Measurements from ENCODE around the gene TEAD1. TPM values are rescaled to one million over a fixed set of nuclear protein-coding genes. Genes with fewer than 3 reads are reported as not detected.

TEAD1 gene
- total and polyA plus RNA-seq, 2 donors (not counting 3 experiments of a cell fraction or from before 2014, with no cell fraction given), result 15.3 to 49.0 TPM

- no peak overlapping the region for H3K27ac ChIP-seq (ENCODE audit: insufficient read depth, low read depth, low read length)
- TF ChIP-seq POLR2AphosphoS5 (IDR thresholded peaks at IDR 0.05; ENCODE audit: insufficient read depth, low read depth, low read length) (no peak), EZH2 (IDR thresholded peaks at IDR 0.05; ENCODE audit: borderline replicate concordance, low read depth, low read length, severe bottlenecking) (no peak), MAX (IDR thresholded peaks at IDR 0.05; ENCODE audit: insufficient read depth, insufficient read length) (no peak), POLR2A (IDR thresholded peaks at IDR 0.05; ENCODE audit: low read depth, low read length) (no peak), MYC (IDR thresholded peaks at IDR 0.05; ENCODE audit: low read depth, low read length) (no peak), GATA2 (IDR thresholded peaks at IDR 0.05; ENCODE audit: insufficient read depth, insufficient read length, low read depth, low read length) (no peak), FOS (IDR thresholded peaks at IDR 0.05; ENCODE audit: borderline replicate concordance, insufficient read depth, low read length) (no peak)
- dilution Hi-C loops (cut with MboI; ENCODE audit: extremely low pct_ligation_motif_present, low sequenced_read_pairs) (no loop called here), intact Hi-C loops (cut with micrococcal nuclease) (loop anchor here (5.0 kb wide), 2 partner anchors 300 to 390 kb away; partner anchors contain the start of gene PARVA)
- H3K4me3 ChIP-seq (replicated peaks in 1 of 3; ENCODE audit: insufficient read depth in 1 of 3, low read depth in 1 of 3, low read length in 3 of 3), result peak overlapping the region in 2 of 3 experiments; percentile 89 to 94
- DNase-seq (ENCODE audit: low read depth, low spot score) (peak; percentile 44), FAIRE-seq (no peak)
- ChIA-PET POLR2A (no interaction called here), CTCF (interaction anchor here (1.0 to 2.6 kb wide), 9 partner anchors 15 to 388 kb away, joined by 3 to 24 read pairs (median 7); no protein-coding TSS in a partner anchor)
- H3K9ac ChIP-seq (replicated peaks; ENCODE audit: extremely low read depth, insufficient read depth, low read length), result peak overlapping the region; percentile 85
- H3K4me2 ChIP-seq (ENCODE audit: insufficient read depth, low read length), result peak overlapping the region; percentile 98
- no peaks in the 10 kb centered on the region for H3K9me3 ChIP-seq (replicated peaks; ENCODE audit: control insufficient read depth, insufficient read depth, low read length)
- no peaks in the 10 kb centered on the region for H3K36me3 ChIP-seq (ENCODE audit: control insufficient read depth in 2 of 2, extremely low read depth in 1 of 2, insufficient read depth in 2 of 2, low read length in 2 of 2)
- BruUV-seq (replicated peaks), result no TSS peak
- H2AFZ ChIP-seq (ENCODE audit: low read depth, low read length), result no peak overlapping the region
- peaks cover 61% of the 10 kb centered on the region for H3K79me2 ChIP-seq (ENCODE audit: control insufficient read depth, insufficient read depth, low read length)
- no peaks in the 10 kb centered on the region for H3K27me3 ChIP-seq (ENCODE audit: control insufficient read depth in 2 of 2, insufficient read depth in 2 of 2, low read length in 2 of 2)
- peaks cover 5% of the 10 kb centered on the region for H4K20me1 ChIP-seq (replicated peaks; ENCODE audit: control insufficient read depth, extremely low read depth, insufficient read depth, low read length)
- H3K4me1 ChIP-seq (ENCODE audit: control insufficient read depth, extremely low read depth, insufficient read depth, low read length), result peaks cover 22% of the 10 kb centered on the region
- no peaks in the 10 kb centered on the region for H3K9me1 ChIP-seq (replicated peaks; ENCODE audit: control insufficient read depth, extremely low read depth, insufficient read depth, low read length)
Measured at GRCh38 chr11:12677131-12677530, 2.9 kb downstream of the TEAD1 start.

GRCh38 chr11:12678092-12678491 lies 3.9 kb downstream of the TEAD1 start:
- no peaks in the 10 kb centered on the region for H3K27me3 ChIP-seq (ENCODE audit: control insufficient read depth in 2 of 2, insufficient read depth in 2 of 2, low read length in 2 of 2)
- peak overlapping the region; percentile 98 for H3K4me2 ChIP-seq (ENCODE audit: insufficient read depth, low read length)
- dilution Hi-C loops (cut with MboI; ENCODE audit: extremely low pct_ligation_motif_present, low sequenced_read_pairs) (no loop called here), intact Hi-C loops (cut with micrococcal nuclease) (loop anchor here (5.0 kb wide), 2 partner anchors 301 to 391 kb away; partner anchors contain the start of gene PARVA)
- peaks cover 70% of the 10 kb centered on the region for H3K79me2 ChIP-seq (ENCODE audit: control insufficient read depth, insufficient read depth, low read length)
- no peaks in the 10 kb centered on the region for H3K9me3 ChIP-seq (replicated peaks; ENCODE audit: control insufficient read depth, insufficient read depth, low read length)
- FAIRE-seq (no peak), DNase-seq (ENCODE audit: low read depth, low spot score) (no peak)
- H3K4me1 ChIP-seq (ENCODE audit: control insufficient read depth, extremely low read depth, insufficient read depth, low read length), result peaks cover 22% of the 10 kb centered on the region
- no peak overlapping the region for H2AFZ ChIP-seq (ENCODE audit: low read depth, low read length)
- H3K9me1 ChIP-seq (replicated peaks; ENCODE audit: control insufficient read depth, extremely low read depth, insufficient read depth, low read length), result no peaks in the 10 kb centered on the region
- peaks cover 5% of the 10 kb centered on the region for H4K20me1 ChIP-seq (replicated peaks; ENCODE audit: control insufficient read depth, extremely low read depth, insufficient read depth, low read length)
- no peak for TF ChIP-seq GATA2 (IDR thresholded peaks at IDR 0.05; ENCODE audit: insufficient read depth, insufficient read length, low read depth, low read length)
- no peak for TF ChIP-seq EZH2 (IDR thresholded peaks at IDR 0.05; ENCODE audit: borderline replicate concordance, low read depth, low read length, severe bottlenecking)
- TF ChIP-seq CTCF (IDR thresholded peaks at IDR 0.05; ENCODE audit: extremely low read depth in 1 of 2, insufficient read depth in 1 of 2, low read depth in 1 of 2, low read length in 2 of 2), result no peak
- no peak for TF ChIP-seq JUN (IDR thresholded peaks at IDR 0.05; ENCODE audit: borderline replicate concordance, insufficient read depth, insufficient read length, low read depth)
- no peak for TF ChIP-seq POLR2AphosphoS5 (IDR thresholded peaks at IDR 0.05; ENCODE audit: insufficient read depth, low read depth, low read length)
- TF ChIP-seq POLR2A (IDR thresholded peaks at IDR 0.05; ENCODE audit: low read depth, low read length), result no peak
- no peak for TF ChIP-seq MAX (IDR thresholded peaks at IDR 0.05; ENCODE audit: insufficient read depth, insufficient read length)
- TF ChIP-seq FOS (IDR thresholded peaks at IDR 0.05; ENCODE audit: borderline replicate concordance, insufficient read depth, low read length), result no peak
- no peak for TF ChIP-seq MYC (IDR thresholded peaks at IDR 0.05; ENCODE audit: low read depth, low read length)
- ChIA-PET POLR2A (interaction anchor here (0.6 to 1.1 kb wide), 2 partner anchors 8 to 14 kb away, joined by 3 to 4 read pairs; no protein-coding TSS in a partner anchor), CTCF (interaction anchor here (0.7 to 2.6 kb wide), 15 partner anchors 8 to 389 kb away, joined by 3 to 24 read pairs (median 4); no protein-coding TSS in a partner anchor)
- H3K4me3 ChIP-seq (replicated peaks in 1 of 3; ENCODE audit: insufficient read depth in 1 of 3, low read depth in 1 of 3, low read length in 3 of 3), result no peak overlapping the region
- no peaks in the 10 kb centered on the region for H3K36me3 ChIP-seq (ENCODE audit: control insufficient read depth in 2 of 2, extremely low read depth in 1 of 2, insufficient read depth in 2 of 2, low read length in 2 of 2)
- no peak overlapping the region for H3K27ac ChIP-seq (ENCODE audit: insufficient read depth, low read depth, low read length)
- no TSS peak for BruUV-seq (replicated peaks)
- no peak overlapping the region for H3K9ac ChIP-seq (replicated peaks; ENCODE audit: extremely low read depth, insufficient read depth, low read length)
